GM15510 (cell line): Measurements from ENCODE around the gene PDLIM7.
A peak's percentile ranks its signal among the peaks of the same experiment; 100 is the strongest.

ENCODE experiments used
- POLR2A ChIP-seq: IDR thresholded peaks from 3 replicates; pipeline ENCODE4 v1.6.1; 2011; ENCODE audit warnings: borderline replicate concordance; ENCODE audit not compliant: insufficient read length; ENCODE audit errors: extremely low read depth

Gene PDLIM7

DNA sequence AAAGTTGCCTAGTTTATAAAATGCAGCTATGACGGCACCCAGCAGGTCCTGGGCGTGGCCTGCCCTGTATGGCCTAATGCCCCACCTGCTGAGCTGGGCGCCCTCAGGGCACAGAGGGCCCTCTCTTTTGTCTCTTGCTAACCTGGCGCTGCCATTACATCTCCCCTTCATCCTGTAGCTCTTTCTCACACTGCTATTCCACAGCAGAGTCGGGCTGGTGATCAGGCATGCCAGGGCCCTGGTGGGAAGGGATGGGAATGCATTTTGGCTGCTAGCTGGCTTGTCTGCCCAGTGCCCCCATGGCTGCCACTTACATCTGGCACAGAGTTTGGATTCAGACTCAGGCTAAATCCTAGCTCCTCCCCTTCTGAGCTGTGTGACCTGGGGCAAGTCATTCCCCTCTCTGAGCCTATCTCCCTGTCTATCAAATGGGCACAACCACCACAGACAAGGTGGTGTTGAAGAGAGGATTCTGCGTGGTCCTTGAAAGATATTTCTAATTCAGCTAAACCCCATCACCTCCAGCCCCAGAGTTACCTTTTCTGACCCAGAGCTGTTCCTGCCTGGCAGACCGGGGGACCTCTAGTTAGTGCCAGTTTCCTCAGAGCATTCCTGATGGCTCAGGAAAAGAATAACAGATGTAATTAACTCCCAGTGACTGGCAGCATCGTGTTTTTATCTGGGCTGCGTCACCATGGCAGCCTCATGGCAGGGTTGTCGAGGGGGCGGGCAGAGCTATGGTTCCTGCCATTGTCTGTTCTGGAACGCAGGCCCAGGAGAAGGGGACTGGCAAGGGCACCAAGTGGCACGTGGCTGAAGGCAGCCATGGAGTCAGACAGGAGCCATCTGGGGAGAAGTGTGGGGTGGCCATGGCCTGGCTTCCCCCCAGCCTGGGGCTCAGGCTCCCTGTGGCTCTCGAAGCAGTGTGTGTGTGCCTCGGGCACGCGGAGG lies 44.4 kb downstream of the PDLIM7 start:
- TF ChIP-seq POLR2A: no peak

DNA sequence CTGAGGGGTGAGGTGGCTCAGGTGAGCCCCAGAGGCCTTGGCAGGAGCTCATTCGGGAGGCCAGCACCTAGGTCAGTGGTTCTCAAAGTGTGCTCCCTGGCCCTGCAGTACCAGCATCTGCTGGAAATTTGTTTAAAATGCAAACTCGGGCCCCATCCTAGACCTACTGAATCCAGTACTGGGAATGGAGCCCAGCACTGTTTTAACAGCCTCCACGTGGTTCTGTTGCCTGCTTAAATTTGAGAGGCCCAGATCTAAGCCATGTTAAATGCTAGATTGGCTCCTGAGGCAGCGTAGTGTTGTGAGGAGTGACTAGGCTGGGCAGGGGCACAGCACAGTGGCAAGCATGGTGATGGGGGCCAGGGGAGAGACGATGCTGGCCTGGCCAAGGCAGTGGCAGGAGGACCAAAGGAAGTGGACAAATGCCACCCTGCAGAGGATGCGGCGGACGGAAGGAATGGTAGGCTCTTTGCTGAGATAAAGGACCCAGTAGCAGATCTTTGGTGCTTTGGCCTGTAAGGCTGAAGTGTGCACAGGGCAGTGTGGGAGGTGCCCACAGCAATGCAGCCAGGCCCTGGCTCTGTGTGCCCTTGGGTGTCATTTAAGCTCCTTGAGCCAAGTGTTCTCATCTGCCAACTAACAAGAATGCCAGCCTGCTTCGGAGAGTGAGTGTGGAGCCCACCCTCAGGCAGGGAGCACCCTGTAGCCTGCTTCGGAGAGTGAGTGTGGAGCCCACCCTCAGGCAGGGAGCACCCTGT lies 46.6 kb downstream of the PDLIM7 start:
- no peak for TF ChIP-seq POLR2A

DNA sequence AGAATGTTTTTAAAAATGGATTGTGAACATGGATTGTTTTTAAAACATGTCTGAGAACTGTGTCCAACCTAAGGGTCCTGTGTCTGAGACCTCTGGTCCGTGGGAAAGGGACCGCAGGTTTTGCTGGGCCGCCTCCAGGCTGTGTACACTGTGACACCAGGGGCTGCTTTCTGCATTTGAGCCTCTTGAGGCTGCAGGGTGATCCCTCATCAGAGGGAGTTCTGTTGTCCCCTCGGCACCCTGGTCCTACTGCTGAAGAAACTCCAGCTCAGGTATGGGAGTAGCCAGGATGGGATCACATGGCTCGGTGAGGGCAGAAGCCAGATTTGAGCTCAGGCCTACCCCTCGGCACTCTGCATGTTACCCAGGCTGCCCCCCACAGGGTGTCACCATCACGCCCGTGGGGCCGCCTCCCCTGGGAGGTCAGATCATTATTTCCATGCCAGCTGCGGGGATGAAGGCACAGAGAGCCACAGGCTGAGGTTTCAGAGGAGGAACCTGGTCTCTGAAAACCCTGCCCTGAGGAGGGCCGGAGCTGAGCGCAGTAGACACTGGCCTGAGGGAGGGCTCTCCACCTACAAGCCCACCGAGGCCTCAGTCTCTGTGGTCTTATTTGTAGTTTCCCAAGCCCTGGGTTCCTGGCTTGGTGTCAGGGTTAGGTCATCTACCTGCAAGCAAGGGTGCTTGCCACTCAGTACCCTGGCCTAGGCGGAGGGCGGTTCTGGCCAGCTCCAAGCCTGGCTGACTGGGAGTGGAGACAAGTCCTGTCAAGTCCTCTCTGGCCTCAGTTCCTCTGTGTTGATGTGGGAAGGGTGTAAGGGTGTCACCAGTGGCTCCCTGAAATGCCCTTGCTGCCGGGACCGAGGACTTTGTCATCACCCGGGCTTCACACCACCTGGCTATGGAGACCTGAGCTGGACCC lies 48.0 kb downstream of the PDLIM7 start:
- no peak for TF ChIP-seq POLR2A

DNA sequence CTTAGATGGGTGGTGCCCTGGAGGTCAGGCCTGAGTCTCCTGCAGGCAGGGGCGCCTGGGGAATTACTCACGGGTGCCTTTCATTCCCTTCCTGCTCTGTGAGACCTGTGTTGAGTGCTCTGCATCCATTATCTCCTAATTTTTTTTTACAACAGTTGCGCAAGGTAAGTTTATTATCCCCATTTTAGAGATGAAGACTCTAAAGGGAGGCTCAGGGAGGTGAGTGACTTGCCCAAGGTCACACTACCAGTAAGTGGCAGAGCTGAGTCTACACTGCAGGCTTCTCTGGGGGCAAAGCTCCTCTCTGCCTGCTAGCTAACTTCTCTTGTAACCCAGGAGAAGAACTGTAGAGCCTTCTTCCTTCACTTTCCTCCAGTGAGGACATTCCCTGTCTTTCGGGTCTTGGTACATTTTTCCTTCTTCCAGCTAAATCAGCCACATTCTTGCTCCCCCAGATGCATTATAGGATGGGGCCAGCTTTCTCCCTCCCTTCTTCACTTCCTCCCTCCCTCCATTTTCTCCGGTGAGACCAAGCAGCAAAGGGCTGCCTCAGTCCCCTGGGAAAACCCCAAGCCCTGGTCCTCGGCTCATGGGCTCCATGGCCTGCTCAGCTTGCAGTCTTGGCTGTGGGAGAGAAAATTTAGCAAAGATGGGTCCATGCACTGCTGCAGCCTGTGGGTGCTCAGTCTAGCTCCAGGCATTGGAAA lies 49.0 kb downstream of the PDLIM7 start:
- TF ChIP-seq POLR2A: no peak

DNA sequence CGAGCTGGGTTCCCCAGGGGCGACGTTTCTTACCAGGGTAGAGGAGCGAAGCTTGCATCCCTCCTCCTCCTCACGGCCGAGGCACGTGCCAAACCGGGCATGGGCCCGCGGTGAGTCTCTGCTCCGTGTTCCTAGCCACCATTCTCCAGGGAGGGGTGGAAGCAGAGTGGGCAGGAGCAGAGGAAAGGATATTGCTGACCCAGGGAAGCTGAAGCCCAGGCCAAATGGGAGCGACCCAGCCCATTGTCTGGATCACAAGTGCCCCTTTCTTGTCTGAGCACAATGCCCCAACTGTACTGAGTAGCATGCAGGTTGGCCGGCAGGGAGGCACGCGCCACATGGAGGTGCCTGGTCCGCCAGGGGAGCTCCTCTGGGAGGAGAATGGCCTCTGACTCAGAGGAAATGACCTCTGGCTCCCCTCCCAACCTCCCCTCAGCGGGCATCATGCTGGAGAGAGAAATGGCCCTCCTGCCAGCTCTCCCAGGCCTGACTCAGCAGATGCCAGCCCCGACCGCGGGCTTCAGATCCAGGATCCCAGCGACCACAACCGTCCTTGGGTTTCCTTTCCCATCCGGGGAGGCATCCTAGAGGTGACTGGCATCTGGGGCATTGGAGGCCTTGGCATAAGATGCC lies 49.7 kb downstream of the PDLIM7 start:
- TF ChIP-seq POLR2A: no peak

DNA sequence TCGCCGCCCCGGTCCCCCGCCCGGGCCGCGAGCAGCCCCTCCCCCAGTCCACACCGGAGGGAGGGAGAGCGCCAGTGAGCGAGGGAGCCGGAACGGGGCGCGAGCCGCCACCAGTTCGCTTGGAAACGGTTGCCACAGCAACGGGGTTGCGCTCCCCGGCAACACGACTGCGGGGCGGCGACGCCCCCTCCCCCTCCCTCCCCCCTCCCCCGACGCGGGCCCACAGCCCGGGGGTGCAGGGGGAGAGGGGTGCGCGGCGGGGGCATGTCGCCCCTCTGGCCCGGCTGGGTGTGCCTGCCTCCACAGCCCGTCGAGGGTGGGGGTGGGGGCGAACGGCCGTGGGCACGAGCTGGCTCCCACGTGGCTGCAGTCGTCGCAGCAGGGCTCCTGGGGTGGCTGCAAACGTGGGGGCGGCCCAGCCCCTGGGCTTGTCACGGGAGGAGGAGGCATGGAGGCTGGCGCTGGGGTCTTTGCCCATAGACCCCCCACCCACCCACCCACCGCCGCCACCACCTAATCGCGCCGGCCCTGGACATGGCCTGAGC lies 50.3 kb downstream of the PDLIM7 start:
- no peak for TF ChIP-seq POLR2A

DNA sequence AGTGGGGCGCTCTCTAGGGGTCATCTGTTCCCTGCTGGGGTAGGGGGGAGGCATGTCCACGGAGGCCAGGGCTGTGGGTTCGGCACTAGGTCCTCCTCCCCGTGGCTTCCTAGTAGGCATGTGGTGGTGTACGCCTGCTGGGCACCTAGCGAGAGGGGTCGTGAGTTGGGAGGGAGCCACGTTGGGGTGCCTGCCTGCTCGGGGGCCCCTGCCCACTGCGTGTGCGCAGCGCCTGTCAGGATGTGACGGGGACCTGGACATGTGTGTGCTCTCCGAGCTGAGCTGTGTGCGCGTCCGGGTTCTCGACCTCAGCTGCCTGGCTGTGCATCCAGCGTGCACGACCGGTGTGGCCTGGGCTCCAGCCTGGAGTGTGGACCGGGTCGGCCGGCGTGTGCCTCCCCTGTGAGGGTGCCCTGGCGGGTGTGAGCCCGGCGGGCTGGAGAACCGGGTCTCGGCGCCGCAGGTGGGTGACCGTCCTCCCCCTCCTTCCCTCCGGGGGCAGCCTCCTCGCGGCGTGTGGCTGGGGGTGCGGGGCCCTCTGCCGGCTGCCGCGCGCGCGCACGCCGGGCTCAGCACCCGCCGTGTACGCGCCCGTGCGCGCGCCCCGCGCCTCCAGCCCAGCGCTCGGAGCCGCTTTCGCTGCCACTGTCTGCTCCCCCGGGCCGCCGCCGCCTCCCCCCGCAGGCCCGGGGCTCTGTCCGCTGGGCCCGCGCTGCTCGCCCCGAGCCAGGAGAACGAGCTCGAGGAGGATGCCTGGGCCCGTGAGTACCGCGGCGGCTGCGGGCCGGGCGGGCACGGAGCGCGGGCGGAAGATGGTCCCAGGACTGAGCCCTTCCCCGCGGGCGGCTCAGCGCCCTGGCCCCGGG lies 51.0 kb downstream of the PDLIM7 start, which contains the start of gene PRR7:
TSS of gene PRR7 (plus strand) at position 615 of the 866 bp plus-strand sequence. CDS start 8,254 bp downstream, outside the sequence.
- peak; percentile 65 for TF ChIP-seq POLR2A

DNA sequence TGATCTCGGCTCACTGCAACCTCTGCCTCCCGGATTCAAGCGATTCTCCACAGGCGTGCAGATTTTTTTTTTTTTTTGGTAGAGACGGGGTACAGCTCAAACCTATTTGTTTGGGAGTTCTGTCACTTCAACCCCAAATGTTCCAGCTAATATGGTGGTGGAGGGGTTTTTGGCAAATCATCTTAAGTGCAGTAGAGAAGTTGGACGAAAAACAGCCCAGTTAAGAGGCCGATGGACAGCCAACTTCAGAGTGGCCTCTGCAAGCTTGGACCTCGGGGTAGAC lies 51.5 kb downstream of the PDLIM7 start:
- no peak for TF ChIP-seq POLR2A

DNA sequence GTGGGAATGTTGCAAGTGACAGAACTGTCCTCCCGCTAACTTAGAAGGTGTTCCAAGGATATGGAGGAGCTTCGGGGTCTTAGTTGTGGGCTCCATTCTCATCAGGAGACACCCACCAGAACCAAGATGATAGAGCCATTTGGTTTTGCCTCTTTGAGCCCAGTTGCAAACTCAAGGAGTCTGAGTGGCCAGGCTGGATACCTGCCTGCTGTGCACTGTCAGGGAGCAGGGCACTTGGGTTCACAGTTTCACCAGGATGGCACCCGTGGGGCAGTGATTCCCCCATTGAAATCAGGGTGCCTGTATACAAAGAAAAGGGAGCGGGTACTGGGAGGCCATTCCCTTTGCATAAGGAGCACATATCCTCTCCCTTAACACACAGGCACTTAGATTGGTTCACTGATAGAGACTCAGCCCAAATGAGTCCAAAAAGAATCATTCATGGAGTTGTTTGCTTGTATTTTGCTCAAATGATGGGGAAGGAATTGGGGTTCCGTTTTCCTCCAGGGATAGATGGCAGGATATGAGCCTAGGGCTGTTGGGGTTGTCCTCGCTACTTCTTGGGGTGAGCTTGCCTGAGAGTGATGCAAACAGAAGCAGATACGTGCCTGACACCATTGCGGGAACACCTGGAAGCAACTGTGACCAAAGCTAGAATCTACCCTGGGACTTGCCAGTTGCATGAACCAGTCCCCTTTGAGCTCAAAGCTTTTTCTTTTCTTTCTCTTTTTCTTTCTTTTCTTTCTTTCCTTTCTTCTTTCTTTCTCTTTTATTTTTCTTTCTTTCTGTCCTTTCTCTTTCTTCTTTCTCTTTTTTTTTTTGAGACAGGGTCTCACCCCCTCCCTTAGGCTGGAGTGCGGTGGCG lies 52.1 kb downstream of the PDLIM7 start:
- TF ChIP-seq POLR2A: peak; percentile 23

DNA sequence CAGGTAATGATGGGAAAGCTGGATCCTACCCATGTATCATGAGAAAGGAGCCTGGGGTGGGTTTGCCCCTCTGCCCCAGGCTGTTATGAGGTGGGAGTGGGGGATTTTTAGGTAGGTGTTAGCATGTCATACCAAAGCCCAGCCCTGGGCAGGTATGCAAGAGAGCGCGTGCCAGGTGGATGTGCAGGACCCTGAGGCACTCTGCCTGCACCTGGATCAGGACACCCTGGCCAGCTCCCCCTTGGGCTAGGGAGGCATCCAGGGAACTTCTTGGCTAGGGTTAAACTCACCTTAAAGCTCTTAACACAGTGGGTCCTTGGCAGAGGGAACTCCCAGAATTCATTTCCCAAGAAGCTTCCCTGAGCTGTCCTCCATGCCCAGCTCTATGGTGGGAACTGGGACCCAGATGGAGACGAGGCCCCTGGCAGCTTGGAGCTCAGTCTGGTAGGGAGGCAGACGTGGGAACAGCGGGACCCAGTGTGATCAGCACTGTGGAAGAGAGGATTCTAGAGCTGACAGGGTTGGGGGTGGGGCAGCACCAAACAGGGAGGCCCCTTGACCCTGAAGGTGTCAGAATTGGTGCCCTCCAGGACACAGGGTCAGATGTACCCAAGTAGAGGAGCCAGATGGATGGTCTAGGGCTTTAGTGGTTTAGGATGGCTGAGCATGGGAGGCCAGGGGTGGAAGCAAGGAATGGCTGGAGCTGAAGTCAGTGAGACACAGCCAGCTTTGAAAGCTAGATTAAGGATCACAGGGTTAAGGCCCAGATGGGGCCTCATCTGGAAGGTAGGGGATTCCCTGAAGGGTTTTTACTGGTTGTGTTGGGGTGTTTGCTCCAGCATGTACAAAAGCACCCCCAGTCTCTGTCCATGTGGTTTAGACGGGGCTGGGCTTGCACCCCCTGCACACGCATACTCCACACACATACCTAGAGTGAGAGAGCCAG lies 53.0 kb downstream of the PDLIM7 start:
- TF ChIP-seq POLR2A: peak; percentile 32
